ENCODE results near the gene TBC1D19. TPM values are rescaled to one million over a fixed set of nuclear protein-coding genes. Genes with fewer than 3 reads are reported as not detected.
"Not testable (repeated sequence)": the region's sequence is repeated elsewhere in the genome, so short reads cannot be mapped to it uniquely, and the experiment has no call there.

TBC1D19 gene
- total RNA-seq, 1 donor from 2014 or later = 8.8 TPM

DNA sequence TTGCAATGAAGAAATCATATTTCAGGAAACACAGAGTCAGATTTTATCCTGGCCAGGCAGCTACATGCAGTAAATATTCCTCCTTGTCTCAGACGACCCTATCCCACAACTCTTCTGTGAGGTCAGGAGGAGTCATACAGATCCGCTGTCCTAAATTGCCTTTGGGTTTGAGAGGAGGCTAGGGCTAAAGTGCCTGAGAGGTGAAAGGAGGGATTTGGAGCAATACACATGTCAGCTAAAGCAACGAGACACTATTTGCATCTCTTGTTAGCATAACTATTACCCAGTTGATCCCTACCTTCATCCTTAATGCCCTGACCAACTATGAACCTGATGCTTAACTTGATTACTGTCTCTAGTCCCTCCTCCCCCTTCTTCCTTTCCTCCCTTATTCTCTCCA is 98.6 kb downstream of the TBC1D19 start:
- no peak for DNase-seq (ENCODE audit: low read depth, low spot score)

DNA sequence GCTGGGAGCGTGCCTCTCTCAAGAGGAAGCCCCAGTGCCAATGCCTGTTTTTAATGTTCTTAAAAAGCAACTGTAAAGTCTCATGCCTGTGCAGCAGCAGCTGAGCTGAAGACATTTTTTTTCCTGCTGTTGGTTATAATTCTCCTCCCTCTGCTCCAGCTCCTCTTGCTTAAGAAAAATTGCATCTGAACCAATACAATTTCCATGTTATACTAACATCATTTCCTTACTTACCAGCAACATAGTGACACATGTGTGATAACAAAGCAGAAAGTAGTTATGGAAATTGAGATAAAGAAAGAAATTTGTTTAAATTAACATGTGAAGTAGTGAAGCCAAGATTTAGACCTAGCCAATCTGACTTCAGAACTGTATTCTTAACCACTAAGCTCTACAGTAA is 101.4 kb downstream of the TBC1D19 start:
- DNase-seq (ENCODE audit: low read depth, low spot score) = no peak

- no peak for DNase-seq (ENCODE audit: low read depth, low spot score)
Measured at GRCh38 chr4:26687728-26688127, 103.8 kb downstream of the TBC1D19 start.

GRCh38 chr4:26690506-26690905 is 106.6 kb downstream of the TBC1D19 start:
- no peak for DNase-seq (ENCODE audit: low read depth, low spot score)

GRCh38 chr4:26692014-26692726 is 108.3 kb downstream of the TBC1D19 start:
- no peak for DNase-seq (ENCODE audit: low read depth, low spot score)

DNA sequence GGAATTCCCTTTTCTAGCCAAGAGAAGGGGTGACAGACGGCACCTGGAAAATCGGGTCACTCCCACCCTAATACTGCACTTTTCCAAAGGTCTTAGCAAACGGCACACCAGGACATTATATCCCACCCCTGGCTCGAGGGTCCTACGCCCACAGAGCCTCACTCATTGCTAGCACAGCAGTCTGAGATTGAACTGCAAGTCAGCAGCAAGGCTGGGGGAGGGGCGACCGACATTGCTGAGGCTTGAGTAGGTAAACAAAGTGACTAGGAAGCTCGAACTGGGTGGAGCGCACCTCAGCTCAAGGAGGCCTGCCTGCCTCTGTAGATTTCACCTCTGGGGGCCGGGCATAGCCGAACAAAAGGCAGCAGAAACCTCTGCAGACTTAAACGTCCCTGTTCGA is 110.2 kb downstream of the TBC1D19 start:
- DNase-seq (ENCODE audit: low read depth, low spot score) = not testable (repeated sequence)

- DNase-seq (ENCODE audit: low read depth, low spot score) = no peak
Measured at GRCh38 chr4:26700110-26700509, 116.2 kb downstream of the TBC1D19 start.

DNA sequence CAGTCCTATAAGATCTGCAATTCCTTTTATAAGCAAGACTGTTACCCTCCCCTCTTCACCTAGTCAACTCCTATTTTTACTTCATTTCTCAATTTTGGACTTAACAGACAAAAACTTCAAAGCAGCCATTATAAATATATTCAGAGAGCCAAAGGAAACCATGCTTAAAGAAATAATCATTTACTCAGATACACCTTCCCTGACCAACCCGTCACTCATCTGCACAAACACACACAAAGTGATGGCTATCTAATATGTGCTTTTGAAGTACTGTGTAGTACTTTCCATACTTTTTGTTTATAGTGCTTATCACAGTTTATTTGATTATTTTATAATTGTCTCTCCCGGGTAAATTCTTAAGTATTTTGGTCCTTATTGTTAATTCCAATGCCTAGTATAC is 117.2 kb downstream of the TBC1D19 start:
- no peak for DNase-seq (ENCODE audit: low read depth, low spot score)

DNA sequence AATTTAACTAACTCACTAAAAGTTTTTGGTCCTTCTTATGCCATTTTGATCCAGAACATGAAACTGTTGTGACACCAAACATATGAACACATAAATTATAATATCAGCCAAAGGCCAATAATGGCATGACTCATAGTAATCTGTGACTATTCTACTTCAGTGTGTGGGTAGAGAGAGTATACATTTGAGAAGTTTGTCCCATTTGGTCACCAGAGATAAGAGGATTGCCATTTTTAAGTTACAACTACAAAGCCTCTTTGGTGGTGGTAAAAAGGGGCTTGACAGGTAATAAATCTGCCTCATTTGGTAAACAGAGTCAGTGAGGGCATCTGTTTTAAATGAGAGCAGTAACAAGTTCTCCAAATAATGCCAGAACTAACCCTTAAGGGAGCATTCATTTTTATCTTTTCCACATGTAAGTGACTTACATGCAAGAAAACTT is 117.9 kb downstream of the TBC1D19 start:
- DNase-seq (ENCODE audit: low read depth, low spot score) = no peak

DNA sequence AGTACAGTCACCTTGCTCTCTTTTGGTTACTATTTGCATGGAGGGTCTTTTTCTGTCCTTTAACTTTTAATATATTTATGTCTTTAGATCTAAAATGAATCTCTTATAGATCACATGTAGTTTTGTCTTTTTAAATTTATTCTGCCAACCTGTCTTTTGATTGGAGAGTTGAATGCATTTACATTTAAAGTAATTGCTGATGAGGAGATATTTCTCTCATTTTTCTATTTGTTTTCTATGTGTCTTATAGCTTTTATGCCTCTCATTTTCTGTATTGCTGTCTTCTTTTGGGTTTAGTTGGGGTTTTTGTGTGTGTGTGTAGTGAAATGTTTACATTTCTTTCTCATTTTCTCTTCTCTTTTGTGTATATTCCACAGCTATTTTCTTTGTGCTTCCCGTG is 123.5 kb downstream of the TBC1D19 start:
- DNase-seq (ENCODE audit: low read depth, low spot score) = no peak

DNA sequence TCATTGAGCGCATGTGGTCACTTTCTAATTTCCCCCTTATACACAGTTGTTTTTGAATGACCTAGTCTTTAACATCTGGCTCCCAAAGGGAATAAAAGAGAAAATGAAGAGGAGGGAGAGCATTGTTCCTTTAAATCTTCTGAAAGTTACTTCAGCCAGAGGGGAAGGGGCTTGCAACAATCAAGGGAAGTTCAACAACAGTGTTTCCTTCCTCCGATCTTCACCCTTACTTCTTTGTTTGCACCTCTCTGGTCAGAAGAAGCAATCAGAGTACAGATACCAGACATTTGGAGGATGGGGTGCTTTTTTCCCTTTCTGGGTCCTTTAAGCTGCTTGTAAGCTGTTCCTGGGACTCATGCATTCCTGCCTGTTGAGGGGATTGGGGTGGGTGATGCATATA is 125.4 kb downstream of the TBC1D19 start:
- no peak for DNase-seq (ENCODE audit: low read depth, low spot score)

DNA sequence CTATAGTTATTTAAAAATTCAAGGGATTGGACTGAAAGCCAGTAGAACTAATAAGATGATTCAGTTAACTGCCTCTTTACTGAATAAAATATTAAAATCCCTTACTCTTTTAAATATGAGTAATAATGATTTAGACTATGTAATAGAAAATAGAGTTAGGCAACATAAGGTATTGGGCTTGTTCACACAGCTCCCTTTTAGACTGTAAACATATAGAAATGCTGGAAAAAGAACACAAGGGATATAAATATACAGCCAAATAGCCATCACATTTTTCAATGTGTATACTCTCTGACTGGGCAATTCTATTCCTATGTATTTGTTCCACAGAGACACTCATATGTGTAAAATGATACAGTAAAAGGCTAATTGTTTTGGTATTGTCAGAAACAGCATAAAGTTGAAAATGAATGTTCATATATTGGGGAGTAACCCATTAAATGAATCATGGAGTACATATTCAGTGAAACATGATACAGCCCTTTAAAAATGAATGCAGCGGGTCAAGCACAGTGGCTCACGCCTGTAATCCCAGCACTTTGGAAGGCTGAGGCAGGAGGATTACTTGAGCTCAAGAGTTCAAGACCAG is 129.8 kb downstream of the TBC1D19 start:
- no peak for DNase-seq (ENCODE audit: low read depth, low spot score)

- DNase-seq (ENCODE audit: low read depth, low spot score) = no peak
Measured at GRCh38 chr4:26715636-26716242, 131.9 kb downstream of the TBC1D19 start.

DNA sequence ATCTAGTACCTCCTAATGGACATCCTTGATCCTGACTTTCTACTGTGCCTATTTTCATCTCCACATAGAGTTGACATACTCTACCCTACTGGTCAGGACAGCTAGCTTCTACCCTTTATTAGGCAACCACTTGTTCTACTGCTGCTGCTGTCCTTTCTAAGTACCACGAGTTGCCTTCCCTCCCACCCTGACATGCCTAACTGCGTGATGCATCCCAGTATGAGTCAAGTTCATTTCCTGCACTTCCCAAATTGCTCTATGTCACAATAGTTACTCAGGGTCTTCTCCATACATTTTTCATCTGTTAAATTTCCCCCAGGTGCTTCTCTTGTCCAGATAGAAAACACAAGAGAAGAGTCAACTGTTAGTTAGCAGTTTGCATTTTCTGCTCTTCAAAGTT is 133.4 kb downstream of the TBC1D19 start:
- DNase-seq (ENCODE audit: low read depth, low spot score) = no peak

GRCh38 chr4:26719954-26720552 is 136.2 kb downstream of the TBC1D19 start:
- DNase-seq (ENCODE audit: low read depth, low spot score) = no peak

DNA sequence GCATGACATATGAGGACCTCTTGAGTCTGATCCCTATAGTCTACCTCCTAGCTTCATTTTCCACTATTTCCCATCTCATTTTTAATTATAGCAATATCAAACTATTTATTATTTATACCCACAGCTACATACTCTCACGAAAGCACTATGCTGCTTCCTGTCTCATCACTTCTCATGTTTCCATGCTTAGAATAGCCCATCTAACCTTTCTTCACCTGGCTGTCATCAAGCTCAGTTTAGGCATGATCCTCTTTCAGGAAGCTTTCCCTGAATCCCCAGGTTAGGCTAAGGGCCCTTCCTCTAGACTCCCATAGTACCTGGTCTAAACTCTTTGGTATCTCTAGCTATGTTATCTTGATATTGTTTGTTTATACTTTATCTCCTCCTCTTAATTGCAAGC is 137.8 kb downstream of the TBC1D19 start:
- DNase-seq (ENCODE audit: low read depth, low spot score) = no peak

GRCh38 chr4:26723216-26723615 is 139.3 kb downstream of the TBC1D19 start:
- no peak for DNase-seq (ENCODE audit: low read depth, low spot score)

- DNase-seq (ENCODE audit: low read depth, low spot score) = no peak
Measured at GRCh38 chr4:26724534-26724933, 140.7 kb downstream of the TBC1D19 start.

DNA sequence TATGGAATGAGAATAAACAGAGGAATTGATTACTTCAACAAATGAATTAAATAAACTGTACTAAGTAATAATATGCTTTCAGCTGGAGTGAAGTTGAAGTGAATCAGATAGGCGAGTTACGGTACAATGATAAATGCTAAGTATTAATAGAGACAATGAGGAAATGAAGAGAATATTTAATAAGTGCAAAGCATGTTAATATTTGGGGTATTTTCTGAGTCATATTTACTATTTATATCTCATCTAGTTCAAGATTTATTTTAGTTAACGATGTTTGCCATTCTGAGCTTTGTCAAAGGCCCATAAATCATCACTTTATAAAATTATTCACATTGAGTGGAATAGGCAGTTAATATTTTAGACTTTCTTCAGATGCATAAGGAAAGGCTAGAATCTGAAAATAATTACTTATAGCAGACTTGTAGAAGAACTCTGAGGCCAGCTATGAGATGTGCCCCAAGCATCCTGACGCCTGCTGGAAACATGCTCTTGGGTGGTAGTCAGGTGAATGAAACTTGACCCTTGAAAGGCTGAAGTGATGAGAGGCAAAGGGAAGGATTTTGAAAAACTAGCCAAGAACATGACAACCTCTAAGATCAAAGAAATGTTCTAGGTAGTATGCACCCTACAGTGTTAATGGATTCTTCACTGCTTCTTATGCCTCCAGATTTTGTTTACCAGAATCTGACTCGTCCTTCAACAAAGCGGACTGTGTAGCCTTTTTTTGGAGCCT is 142.9 kb downstream of the TBC1D19 start:
- DNase-seq (ENCODE audit: low read depth, low spot score) = no peak

- no peak for DNase-seq (ENCODE audit: low read depth, low spot score)
Measured at GRCh38 chr4:26727844-26728243, 144.0 kb downstream of the TBC1D19 start.

GRCh38 chr4:26729027-26729426 is 145.1 kb downstream of the TBC1D19 start:
- no peak for DNase-seq (ENCODE audit: low read depth, low spot score)

- no peak for DNase-seq (ENCODE audit: low read depth, low spot score)
Measured at GRCh38 chr4:26729547-26729946, 145.7 kb downstream of the TBC1D19 start.

Data from pulmonary artery endothelial cell (primary cell).